Stimulated activated CD4-positive, alpha-beta T cell treated with anti-CD3 and anti-CD28 coated beads, Interleukin-15, amount 100 ng/mL, for 1 hour (primary cell): ENCODE results near the gene TNFRSF4.
A peak's percentile ranks its signal among the peaks of the same experiment; 100 is the strongest.
"Not testable (repeated sequence)": the region's sequence is repeated elsewhere in the genome, so short reads cannot be mapped to it uniquely, and the experiment has no call there.

Source experiments
- DNase-seq, 2 donors: peaks; one replicate each; pipeline ENCODE4 v3.0.0-alpha.2; 2020; ENCODE audit warnings: low read depth in 1 of 2, low spot score in 1 of 2

Gene TNFRSF4

DNA sequence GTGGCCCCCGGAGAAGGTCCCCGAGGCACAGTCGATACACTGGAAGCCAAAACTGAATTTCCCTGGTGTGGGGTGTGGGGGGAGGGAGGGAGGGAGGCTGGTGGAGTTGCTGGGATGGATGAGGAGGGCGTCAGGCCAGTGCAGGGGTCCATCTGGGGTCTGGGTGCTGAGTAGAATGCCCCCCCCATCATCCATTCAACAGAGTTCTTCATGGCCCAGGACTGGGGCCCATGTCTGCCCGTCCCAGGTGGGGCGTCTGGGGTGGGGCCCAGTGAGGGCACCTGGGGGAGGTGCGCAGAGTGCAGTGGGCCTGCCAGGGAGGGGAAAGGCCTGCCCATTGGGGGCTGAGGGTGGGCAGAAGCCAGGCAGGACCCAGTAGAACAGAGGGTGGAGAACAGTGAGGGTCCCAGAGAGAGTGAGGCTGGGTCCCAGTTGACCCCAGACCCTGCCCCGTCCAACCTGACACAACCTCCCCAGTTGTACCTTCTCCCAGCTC is 9.5 kb downstream of the TNFRSF4 start:
- DNase-seq: no peak

DNA sequence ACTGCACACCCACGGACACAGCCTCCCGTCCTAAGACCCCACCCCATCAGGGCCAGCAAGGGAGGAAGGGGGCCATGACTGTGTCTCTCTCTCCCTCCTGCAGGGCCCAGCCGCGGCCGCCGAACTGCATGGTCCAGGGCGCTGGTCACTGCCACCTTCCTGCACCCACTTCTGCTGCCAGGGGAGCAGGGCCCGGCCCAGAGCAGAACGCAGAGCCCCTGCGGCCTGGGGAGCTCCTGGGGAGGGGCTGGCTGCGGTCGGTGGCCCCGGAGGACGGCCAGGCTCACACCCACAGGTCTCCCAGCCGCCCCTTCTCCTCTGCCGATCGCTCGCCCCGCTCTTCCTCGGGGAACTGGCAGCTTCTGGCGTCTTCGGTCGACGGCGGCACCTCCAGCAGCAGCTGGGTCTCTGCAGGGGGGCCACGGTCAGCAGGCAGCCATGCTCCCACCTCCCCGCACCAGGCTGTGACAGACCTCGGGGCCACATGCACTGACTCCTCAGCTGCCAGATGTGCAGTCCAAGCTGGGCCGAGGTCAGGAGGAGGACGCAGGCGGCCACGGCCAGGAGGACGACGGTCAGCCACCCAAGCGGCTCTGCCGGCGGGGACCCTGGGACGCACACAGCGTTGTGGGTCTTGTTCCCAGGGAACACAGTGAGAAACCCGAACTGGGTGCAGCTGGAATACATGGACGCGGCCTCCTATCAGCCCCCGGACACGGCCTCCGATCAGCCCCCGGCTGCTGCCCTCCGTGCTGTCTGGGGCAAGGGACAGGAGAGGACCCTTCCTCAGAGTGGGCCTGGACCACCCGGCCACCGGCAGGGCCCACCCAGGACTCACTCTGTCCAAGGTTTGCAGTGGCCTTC is 10.2 kb downstream of the TNFRSF4 start:
- no peak for DNase-seq

DNA sequence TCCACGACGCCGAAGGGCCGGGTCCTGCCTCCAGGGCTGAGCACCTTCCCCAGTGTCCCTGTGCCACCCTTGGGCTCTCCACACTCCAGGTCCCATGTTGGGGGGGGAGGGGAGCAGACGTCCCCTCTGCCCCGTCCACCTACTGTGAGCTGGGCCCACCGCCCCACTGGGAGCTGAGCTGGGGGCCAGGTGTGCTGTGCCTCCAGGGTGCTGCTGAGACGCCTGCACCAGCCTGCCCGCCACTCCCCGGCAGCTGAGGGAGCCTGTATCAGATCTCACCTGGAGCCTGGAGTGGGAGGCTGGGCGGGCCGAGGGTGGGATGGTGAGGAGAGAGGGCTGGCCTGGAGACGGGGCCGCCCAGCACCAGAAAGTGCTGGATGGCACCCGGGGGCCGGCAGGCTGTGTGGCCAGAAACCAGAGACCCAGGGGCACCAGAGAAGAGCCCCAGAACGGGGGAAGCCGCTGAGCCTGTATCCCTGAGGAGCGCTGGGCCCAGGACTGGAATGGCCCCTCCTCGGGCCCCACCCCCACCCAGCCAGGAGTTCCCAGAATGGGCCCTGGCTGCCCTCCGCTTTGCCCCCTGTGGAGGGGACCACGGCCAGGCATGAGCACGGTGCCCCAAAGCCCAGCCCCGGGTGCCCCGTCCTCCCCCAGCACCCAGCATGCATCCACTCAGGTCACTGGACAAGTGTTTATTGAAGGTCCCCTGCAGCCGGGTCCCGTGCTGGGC is 11.0 kb downstream of the TNFRSF4 start:
- no peak for DNase-seq

DNA sequence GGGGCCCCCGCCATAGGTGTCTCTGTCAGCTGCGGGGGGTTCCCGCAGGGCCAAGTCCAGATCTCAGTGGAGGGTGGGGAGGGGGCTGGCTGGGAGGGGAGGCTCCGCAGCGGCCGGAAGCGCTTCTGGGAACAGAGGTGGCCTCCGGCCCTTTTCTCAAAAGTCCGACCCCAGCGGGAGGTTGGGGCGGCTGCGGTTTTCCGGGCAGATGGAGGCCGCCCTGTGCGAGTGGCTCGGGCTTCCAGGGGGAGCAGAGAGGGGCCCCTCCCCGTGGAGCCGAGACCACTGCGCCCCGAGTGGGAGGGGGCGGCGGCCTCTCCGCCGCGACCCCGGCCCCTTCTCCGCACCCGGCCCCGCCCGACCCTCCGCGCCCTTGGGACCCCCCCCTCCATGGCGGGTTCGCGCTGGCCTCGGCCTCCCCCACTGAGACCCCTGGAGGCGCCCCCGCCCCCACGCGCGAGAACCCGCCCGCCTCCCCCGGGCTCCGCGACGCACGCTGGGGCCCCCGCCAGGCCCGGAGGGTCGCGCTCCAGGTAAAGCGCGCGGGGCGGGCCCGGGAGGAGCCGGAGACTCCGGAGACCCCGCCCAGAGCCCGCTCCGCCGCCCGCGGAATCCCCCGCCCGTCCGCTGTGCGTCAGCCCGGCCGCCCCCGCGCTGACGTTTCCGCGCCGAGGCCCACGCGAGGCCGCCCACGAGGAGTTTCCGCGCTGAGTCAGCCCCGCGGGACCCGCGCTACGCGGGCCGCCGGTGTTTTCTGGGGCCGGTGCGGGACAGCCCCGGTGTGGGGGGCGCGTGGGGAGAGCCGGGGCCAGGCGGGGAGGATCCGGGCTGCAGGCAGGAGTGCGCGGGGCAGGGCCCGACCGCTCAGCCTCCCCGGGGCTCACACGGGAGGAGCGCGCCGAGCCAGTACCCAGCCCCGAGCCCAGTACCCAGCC is 12.8 kb downstream of the TNFRSF4 start:
- peak; percentile 82 to 95 for DNase-seq

DNA sequence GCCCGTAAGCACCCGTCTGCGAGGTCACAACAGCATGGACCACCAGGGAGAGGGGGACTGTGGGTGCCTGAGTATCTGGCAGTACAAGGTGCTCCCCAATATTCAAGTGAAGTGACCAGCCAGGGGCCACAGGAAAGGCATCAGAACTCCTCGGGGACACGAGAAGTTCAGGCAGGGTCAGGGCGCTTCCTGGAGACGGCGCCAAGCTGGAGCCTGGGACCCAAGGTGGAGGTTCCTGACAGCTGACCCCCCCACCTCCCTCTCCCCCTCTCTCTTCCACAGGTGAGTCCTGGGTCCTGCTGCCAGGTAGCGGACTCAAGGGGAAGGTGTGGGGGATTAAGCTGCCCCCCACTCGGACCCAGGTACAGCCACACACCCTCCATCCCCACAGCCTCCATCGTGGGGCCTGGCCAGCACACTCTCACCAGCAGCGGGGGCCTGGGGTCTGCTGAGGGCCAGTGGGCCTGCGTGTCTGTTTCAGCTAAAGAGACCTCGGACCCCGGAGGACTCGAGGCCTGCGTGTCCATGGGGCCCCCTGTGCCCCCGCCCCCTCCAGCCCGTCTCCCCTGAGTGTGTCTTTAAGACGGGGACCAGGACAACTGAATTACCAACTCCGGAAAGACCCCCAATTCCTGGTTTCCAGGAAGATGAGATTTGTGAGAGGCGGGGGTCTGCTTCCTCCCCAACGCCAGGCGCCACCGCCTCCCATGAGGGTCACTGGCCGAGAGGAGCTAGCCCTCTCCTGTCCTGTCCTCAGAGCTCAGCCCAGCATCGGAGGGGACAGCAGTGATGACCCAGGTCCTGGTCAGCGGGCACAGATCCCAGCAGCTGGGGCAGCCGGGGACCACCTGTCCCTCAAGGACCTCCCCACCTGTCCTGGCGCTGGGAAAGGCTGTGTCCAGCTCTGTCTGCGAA is 13.7 kb downstream of the TNFRSF4 start:
- DNase-seq: no peak

DNA sequence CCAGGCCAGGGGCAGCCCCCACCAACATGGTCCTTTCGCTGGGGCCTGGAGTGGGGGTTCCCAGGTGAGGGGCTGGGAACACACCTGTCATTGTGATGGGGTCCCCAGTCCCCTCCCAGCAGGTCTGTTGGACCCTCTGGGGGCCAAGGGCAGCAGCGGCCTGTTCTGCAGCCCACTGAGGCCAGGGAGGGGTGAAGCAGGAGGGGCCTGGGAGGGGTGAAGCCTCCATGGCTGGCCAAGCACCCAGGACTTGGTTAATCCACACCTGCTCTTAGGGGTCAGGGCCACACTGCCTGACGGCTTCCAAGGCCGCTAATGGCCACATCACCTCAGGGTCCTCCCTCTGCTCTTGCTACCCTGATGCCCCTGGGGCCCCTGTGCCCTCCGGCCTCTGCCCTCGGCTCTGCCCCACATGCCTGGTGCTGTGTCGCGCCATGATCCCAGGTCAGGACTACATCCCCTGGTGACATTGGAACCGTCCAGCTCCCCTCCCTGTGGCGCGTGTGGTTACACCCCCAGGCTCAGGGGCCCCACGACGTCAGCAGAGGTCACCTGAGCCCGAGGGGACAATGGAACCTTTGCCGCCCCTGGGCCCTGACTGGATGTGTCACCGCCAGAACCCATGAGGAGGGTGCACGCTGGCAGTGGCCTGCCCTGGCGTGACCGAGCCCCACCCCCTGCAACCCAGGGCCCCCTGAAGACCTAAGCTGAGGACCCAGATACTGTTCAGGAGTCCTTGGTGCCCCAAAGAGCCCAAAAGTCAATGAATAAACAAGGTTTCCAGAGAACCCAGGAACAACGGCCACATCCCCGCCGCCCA is 14.6 kb downstream of the TNFRSF4 start:
- no peak for DNase-seq

DNA sequence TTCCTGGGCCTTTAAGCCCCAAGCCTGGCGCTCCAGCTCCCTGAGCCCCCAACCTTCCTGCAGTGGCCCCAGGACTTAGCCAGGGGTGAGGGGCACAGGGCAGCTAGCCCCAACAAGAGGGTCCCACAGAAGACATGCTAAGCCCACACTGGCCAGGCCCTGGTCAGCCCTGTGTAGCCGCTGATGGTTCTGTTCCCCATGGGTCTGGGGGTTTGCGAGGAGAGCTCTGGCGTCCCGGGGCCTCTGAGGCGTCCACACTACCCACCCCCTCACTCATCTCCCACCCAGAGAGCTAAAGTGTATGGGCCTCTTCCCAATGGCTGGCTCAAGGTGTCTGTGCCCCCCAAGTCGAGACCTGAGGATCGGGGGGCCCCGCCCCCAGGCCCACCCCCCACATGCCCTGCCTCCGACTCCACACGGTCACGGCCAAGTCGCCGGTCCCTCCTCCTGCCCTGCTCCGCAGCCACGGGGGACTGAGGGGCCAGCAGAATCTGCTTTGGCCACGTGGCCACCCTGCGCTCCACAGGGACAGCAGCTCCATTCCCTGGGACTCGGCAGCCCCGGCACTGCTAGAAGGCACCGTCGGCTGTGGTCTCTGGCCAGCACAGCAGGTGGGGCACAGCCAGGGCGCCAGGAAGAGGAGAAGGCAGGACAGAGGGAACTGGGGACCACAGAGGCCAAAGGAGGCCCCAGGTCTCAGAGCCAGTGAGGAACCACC is 15.4 kb downstream of the TNFRSF4 start:
- DNase-seq: no peak

DNA sequence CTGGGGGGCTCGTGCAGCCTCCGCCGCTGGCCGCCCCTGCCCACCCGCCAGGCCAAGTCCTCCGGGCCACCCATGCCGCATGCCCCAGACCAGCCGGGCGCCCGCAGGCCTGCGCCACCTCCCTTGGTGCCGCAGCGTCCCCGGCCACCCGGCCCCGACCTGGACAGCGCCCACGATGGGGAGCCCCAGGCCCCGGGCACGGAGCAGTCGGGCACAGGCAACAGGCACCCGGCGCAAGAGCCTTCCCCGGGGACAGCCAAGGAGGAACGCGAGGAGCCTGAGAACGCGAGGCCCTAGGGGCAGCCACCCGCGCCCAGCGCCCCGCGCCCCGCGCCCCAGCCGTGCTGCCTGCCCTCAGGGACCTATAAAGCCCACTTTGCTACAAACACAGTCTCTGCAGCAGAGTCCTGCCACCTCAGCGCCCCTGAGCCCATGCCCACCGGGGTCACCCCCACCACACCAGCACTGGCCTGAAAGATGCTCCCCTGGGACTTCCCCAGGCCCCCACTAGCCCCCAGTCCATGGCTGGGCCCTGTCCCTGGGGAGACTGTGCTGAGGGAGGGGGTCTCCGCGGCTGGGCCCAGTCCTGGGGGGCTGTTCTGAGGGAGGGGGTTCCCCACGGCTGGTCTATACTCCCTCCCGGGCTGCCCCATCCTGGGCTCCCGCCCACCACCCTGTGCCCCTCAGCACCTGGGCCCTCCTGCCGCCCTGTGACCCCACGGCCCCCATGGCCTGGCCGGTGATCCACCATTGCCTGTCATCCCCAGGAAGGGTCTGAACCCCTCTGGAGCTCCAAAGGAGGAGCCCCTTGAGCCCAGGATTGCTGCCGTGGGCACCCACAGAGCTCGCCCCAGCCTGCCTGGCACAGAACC is 16.2 kb downstream of the TNFRSF4 start:
- DNase-seq: no peak

DNA sequence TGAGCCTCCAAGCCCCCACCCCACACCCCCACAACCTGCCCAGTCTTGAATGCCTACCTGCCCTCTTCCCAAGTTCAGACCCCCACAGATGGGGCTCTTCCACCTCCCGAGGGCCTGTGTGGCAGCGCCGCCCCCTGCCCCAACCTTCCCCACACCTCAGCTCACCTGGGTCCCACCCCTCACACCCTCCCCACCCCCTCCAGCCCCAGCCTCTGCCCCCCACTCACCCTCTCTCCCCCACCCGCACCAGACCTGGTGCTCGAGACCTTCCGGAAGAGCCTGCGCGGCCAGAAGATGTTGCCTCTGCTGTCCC is 16.8 kb downstream of the TNFRSF4 start:
- no peak for DNase-seq

DNA sequence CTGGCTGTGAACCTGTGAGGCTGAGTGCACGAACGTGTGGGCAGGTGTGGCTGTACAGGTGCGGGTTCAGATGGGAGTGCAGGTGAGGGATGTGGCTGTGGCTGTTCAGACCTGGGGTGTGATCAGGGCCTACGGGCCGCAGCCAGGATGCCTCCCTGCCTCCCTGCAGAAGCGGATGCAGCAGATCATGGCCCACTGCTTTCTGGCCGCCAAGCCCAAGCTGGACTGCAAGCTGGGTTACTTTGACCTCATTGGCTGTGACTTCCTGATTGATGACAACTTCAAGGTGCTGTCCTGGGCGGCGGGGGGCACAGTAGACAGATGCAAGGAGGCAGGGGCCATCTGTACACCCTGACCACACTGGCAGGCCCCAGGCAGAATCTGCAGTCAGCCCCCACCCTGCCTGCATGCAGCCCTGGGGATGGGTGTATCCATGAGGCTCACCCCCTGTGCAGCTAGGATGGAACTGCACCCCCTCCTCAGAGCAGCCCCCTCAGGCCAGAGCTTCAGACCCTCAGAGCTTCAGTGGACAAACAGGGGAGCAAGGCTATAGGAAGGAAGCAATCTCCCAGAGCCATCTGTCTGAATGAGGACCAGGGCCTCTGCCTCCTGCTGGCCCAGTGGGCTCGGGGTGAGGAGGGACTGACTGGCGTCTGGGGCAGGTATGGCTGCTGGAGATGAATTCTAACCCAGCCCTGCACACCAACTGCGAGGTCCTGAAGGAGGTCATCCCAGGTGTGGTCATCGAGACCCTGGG is 17.3 kb downstream of the TNFRSF4 start:
- DNase-seq: no peak

DNA sequence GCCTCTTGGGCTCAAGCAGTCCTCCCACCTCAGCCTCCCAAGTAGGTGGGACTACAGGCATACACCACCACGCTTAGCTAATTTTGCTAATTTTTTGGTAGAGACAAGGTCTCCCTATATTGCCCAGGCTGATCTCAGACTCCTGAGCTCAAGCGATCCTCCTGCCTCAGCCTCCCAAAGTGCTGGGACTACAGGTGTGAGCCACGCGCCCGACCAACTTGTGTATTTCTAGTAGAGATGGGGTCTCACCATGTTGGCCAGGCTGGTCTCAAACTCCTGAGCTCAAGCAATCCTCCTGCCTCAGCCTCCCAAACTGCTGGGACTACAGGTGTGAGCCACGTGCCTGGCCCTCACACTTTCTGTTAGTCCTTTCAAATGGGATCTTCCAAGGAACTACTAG is 18.2 kb downstream of the TNFRSF4 start:
- not testable (repeated sequence) for DNase-seq

DNA sequence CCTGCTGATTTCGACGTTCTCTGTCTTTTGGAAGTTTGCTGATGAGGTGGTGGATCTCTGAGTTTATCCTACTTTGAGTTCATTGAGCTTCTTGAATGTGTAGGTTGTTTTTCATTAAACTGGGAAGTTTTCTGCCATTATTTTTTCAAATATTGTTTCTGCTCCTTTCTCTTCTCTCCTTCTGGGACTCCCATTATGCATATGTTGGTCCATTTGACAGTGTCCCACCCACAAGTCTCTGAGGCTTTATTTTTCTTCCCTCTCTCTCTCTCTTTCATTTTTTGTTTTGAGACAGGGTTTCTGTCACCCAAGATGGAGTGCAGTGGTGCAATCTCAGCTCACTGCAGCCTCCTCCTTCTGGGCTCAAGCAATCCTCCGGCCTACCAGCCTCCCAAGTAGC is 19.2 kb downstream of the TNFRSF4 start:
- DNase-seq: no peak

DNA sequence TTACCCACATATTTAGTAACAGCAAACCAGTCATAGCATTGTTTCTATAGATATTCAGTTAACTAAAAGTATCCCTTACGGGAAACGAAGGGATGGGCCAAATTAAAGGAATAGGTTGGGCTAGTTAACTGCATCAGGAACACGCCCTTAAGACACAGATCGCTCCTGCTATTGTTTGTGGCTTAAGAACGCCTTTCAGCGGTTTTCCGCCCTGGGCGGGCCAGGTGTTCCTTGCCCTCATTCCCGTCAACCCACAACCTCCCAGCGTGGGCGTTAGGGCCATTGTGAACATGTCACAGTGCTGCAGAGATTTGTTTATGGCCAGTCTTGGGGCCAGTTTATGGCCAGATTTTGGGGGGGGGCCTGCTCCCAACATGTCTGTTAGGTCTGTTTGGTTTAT is 22.2 kb downstream of the TNFRSF4 start:
- no peak for DNase-seq

DNA sequence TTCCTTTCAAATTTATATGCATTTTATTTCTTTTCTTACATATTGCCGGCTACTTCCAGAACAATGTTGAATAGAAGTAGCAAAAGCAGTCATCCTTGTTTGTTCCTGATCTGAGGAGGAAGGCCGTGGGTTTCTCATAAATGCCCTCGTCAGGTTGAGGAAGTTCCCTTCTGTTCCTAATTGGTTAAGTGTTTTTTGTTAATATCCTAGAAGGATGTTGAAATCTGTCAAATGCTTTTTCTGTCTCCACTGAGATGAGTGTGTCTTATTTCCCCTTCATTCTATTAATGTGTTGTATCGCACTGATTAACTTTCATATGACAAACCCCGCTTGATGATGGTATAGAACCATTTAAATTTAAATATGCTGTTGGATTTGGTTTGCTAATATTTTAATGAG is 24.8 kb downstream of the TNFRSF4 start:
- DNase-seq: no peak

DNA sequence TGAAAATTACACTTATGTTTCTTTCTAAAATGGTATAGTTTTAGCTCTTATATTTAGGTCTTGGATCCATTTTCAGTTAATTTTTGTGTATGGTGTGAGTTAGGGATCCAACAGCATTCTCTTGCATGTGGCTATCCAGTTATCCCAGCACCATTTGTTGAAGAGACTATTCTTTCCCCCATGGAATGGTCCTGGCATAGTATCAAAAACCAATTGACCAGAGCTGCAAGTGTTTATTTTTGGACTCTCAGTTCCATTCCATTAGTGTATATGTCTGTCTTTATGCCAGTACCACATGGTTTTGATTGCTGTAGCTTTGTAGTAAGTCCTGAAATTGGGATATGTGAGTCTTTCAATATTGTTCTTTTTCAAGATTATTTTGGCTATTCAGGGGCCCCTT is 26.0 kb downstream of the TNFRSF4 start:
- DNase-seq: no peak

DNA sequence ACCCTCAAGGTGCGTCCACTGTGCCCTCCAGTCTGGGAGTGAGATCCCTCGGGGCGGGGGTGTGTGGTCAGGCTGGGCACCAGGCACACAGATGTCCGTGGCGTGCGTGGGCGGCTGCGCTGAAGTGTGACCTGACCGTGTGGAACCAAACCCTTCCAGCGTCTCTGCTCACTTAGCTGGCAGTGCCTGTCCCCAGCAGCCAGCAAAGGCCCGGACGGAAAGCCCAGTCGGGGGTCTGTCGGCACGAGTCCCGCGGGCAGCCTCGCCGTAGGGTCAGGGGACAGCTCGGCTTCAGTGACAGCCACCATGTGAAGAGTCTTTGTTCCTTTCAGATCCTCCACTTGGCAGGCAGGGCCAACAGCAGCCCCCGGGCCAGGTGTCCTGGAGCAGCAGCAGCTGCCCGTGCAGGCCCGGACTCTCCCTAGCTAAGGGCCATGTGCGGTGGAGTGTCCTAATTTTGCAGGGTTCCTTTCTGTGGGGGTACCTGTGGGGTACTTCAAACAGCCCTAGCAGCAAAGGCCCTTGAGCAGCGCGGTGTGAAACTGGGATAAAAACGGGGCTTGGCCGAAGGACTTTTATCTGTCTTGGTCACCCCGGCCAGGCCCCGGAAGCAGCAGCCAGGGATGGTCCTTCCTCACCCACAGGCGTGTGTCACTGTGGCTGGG is 28.7 kb downstream of the TNFRSF4 start:
- DNase-seq: no peak
